Central memory CD4-positive, alpha-beta T cell (primary cell): Measurements from ENCODE around the gene TRIM47.

ENCODE experiments used
- DNase-seq: peaks from one replicate; pipeline ENCODE4 v3.0.0; 2022

Gene TRIM47

DNA sequence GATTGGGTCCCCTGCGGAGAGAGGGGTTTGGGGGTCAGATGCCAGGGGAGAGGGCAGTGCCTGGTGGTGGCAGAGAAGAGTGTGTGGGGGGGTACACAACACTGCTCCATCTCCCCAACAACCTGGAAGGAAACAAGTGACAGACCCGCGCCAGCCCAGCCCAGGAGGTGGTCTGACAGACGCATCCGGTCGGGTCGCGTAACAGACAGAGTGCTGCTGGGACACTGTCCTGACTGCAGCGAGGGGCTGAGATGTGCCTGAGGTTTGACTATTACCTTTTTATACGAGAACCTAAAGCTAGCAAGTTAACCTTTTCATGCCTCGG is 50.3 kb downstream of the TRIM47 start:
- DNase-seq = no peak

DNA sequence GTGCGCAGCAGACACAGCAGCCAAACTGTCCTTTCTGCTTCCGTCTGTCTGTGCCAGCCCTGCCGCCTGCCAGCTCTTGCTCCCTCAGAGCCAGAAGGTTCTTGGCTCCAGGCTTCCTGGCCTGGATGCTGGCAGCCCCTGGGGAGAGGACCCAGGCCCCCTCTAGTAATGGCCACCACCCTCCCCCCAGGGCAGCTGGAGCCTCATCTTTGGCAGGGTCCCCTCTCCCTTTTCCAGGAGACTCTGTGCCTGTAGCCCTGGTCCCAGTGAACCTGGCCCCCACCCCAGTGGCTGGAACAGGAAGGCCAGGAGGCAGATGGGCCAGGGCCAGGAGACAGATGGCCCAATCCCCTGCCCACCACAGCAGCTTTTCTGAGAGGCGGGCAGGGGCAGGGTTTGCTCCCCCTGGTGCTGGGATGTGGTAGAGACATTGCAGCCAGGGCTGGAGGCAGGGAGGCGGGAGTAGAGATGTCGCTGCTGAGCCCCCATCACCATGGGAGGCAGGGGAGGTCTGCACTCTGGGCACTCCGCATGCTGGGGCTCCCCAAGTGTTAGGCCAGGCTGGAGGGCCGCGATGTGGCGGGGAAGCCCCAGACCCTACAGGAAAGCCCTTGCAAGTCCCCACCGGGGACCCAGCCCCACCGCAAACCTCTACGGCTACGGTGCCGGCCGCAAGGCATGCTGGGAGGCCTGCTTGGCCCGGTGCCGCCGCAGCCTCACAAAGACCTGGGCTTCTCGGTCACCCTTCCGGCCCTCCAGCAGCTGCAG is 50.9 kb downstream of the TRIM47 start:
- peak; percentile 62 for DNase-seq

DNA sequence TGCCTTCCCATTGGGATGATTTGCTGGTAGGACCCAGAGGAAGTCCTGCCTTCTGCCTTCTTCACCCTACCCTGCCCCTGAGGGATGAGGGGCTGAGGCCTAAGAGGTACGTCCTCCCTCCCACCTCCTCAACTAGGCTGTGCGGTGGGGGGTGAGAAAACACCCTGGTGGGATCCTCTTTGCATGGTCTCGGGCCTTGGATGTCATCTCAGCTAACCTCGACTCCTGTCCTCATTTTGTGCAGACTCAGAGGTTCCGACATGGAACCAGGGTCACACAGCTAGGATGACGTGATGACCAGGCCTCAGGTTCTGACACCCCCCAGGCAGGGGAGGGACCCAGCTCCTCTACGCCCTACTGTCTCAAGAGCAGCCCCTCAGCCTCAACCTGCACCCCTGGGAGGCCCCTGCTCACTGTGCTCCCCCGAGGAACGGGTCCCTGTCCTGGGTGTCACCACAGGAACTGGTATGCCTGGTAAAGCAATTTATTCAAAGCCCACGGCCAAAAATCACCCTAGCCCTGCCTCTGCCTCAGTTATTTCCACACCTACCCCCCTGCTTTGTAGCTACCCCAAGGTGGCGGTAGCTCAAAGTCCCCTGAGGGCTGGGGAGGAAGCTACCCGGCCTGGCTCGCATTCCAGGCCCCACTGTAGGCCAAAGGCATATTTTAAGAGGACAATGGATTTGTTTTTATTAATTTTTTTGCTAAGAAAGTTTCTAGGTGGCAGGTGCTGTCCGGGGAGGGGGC is 51.6 kb downstream of the TRIM47 start:
- no peak for DNase-seq

DNA sequence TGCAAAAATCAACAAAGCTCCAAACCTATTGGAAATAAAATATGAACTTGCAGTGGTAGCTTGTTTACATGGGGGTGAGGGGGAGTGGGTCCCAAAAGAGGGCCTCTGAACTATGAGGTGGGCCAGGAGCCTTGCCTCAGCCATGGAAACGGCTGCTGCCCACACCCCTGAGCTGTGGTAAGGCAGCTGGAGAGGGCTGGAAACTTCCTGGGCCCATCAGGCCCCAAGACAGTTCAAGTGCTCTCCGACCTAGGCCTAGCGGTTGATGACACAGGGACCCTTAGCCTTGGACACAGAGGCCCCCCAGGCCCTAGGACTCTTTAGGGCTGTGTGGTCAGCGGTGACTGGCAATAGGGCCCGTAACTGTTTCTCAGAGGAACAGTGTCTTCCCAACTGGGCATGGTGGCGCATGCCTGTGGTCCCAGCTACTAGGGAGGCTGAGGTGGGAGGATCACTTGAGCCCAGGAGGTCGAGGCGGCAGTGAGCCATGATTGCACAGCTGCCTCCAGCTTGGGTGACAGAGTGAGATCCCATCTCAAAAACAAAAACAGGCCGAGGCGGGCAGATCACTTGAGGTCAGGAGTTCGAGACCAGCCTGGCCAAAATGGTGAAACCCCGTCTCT is 52.5 kb downstream of the TRIM47 start:
- no peak for DNase-seq

DNA sequence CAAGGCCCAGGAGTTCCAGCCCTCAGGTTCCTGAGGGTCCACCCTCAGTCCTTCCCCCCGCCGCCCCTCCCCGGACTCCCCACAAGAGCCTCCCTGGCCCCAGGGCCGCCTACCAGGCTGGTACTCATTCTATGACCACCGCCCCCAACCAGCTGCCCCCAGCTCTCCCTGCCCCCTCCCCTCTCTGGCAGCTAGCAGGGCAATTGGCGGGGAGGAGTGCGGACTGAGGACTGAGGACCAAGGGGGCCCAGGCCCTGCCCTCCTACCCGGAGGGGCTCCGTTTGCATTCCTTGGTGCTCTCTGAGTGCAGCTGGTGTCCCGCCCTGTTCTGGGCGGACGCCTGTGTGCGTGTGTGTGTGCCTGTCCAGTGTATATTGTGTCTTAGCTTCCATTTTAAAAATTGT is 53.2 kb downstream of the TRIM47 start:
- no peak for DNase-seq

GRCh38 chr17:75824666-75825065 is 53.7 kb downstream of the TRIM47 start:
- no peak for DNase-seq
